Activated T-helper 17 cell treated with anti-CD3 and anti-CD28 coated beads, Interleukin-2, amount 50 U/mL, for 72 hours (primary cell): Measurements from ENCODE around the gene PPL. TPM values are rescaled to one million over a fixed set of nuclear protein-coding genes. Genes with fewer than 3 reads are reported as not detected.
"Not testable (repeated sequence)": the region's sequence is repeated elsewhere in the genome, so short reads cannot be mapped to it uniquely, and the experiment has no call there.

Experiments used
- ATAC-seq: fragments of 150-1000 bp; cut with Tn5 transposase; replicated peaks from 2 replicates; pipeline ENCODE4 v1.10.0; 2021; ENCODE audit warnings: mild to moderate bottlenecking, moderate library complexity
- H3K27ac Mint-ChIP-seq: one replicate; pipeline ENCODE4 v1.8.0; 2022; ENCODE audit warnings: mixed read lengths
- H3K27me3 Mint-ChIP-seq: one replicate; pipeline ENCODE4 v1.8.0; 2022; ENCODE audit warnings: mixed read lengths
- H3K36me3 Mint-ChIP-seq: one replicate; pipeline ENCODE4 v1.8.0; 2022; ENCODE audit warnings: low read depth, mild to moderate bottlenecking, mixed read lengths
- H3K4me1 Mint-ChIP-seq: one replicate; pipeline ENCODE4 v1.8.0; 2022; ENCODE audit warnings: mixed read lengths
- H3K4me3 Mint-ChIP-seq: one replicate; pipeline ENCODE4 v1.8.0; 2022; ENCODE audit warnings: mild to moderate bottlenecking, mixed read lengths
- H3K9me3 Mint-ChIP-seq: one replicate; pipeline ENCODE4 v1.8.0; 2022; ENCODE audit warnings: mixed read lengths
- total RNA-seq, 2 donors: library from RNA; stranded (reverse); gene quantifications; one replicate each; pipeline ENCODE4 v1.2.3, GENCODE V29; 2022

PPL gene
- total RNA-seq, 2 donors from 2014 or later = not detected

- no peak for ATAC-seq
- Mint-ChIP-seq H3K4me3 (no peak overlapping the region), H3K4me1 (no peaks in the 10 kb centered on the region)
Observed at GRCh38 chr16:4968879-4969483, 32.0 kb upstream of the PPL start.

DNA sequence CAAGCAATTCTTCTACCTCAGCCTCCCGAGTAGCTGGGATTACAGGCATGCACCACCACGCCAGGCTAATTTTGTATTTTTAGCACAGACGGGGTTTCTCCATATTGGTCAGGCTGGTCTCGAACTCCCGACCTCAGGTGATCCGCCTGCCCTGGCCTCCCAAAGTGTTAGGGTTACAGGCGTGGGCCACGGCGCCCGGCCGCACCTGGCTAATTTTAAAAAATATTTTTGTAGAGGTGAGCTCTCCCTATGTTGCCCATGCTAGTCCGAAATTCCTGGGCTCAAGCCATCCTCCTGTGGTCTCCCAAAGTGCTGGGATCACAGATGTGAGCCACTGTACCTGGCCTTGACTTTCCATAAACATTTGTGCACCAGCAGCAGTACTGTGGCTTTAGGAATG lies 31.3 kb upstream of the PPL start:
- not testable (repeated sequence) for H3K4me3 Mint-ChIP-seq, H3K9me3 Mint-ChIP-seq, H3K27me3 Mint-ChIP-seq, H3K4me1 Mint-ChIP-seq, H3K36me3 Mint-ChIP-seq, H3K27ac Mint-ChIP-seq, ATAC-seq

More at GRCh38 chr16:4968879-4969483, 32.0 kb upstream of the PPL start:
- Mint-ChIP-seq H3K27ac (no peak overlapping the region), H3K27me3 (peaks cover 8% of the 10 kb centered on the region), H3K36me3 (no peaks in the 10 kb centered on the region), H3K9me3 (no peaks in the 10 kb centered on the region)

- Mint-ChIP-seq H3K9me3 (no peaks in the 10 kb centered on the region), H3K27me3 (peaks cover 7% of the 10 kb centered on the region), H3K4me3 (no peak overlapping the region), H3K4me1 (no peaks in the 10 kb centered on the region), H3K36me3 (no peaks in the 10 kb centered on the region), H3K27ac (no peak overlapping the region)
- no peak for ATAC-seq
Observed at GRCh38 chr16:4966736-4967453, 29.9 kb upstream of the PPL start.

- H3K27ac Mint-ChIP-seq, H3K9me3 Mint-ChIP-seq, H3K4me3 Mint-ChIP-seq, ATAC-seq, H3K36me3 Mint-ChIP-seq, H3K4me1 Mint-ChIP-seq: not testable (repeated sequence)
- peaks cover 10% of the 10 kb centered on the region for H3K27me3 Mint-ChIP-seq
Observed at GRCh38 chr16:4963527-4963926, 26.6 kb upstream of the PPL start.

GRCh38 chr16:4962716-4963115 lies 25.8 kb upstream of the PPL start:
- no peaks in the 10 kb centered on the region for H3K9me3 Mint-ChIP-seq
- H3K27me3 Mint-ChIP-seq = peaks cover 12% of the 10 kb centered on the region
- H3K4me3 Mint-ChIP-seq = no peak overlapping the region
- H3K36me3 Mint-ChIP-seq = no peaks in the 10 kb centered on the region
- no peak for ATAC-seq
- peaks cover 7% of the 10 kb centered on the region for H3K4me1 Mint-ChIP-seq
- no peak overlapping the region for H3K27ac Mint-ChIP-seq

DNA sequence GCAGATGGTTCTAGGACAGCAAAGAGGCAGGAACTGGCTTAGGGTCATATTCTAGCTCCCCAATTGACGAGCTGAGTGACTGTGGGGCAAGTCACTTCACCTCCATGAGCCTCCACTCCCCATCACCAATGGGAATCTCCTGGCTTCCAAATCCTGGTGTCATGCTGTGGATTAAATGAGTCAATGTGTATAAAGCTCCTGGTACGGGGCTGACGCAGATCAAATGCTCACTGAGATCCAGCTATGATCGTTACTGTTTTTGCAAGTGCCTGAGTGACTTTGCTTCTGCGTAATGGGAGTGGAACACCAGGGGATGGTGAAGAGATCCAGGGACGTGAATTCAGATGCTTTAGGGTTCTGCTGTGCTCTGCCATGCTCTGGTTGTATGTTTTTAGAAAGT lies 23.6 kb upstream of the PPL start:
- Mint-ChIP-seq H3K4me3 (no peak overlapping the region), H3K9me3 (no peaks in the 10 kb centered on the region), H3K27ac (no peak overlapping the region), H3K36me3 (no peaks in the 10 kb centered on the region), H3K27me3 (peaks cover 19% of the 10 kb centered on the region), H3K4me1 (peaks cover 19% of the 10 kb centered on the region)
- no peak for ATAC-seq

DNA sequence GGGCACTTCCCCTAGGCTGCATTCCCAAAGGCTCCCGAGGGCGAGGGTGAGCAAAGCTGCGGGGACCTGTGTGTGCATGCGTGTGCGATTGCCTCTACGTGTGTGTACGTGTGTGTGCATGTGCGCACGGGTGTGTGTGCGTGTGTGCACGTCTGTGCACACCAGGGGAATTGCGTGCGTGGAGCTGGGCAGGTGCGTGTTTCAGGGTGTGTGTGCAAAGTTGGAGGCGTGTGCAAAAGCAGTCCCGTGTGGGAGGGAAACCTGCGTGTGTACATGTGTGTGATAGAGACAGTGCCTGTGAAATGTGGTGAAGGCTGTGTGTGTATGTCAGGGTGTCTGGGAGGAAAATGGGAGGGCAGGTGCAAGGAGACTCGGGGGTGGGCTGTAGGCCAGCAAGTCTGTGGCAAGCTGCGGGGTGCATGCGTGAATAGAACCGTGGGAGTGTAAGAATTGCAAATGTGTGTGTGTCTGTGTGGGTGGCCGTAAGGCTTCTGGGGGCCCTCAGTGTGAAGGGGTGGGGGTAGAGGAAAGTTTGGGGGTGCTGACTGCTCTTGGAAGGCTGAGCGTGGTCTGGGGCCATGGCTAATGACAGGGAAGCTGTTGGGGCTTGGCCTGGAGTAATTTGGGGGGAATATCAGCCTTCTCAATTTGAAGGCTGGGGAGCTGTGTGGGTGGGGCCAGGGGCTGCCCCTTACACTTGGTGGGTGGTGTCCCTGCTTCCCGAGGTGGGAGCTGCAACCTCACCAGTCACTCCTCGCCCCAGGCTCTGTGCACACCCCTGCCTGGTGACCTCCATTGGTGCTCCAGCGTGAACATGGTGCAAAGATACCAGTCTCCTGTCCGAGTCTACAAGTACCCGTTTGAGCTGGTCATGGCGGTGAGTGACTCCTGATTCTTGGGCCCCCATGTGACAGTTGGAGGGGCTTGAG lies 21.8 kb upstream of the PPL start:
- Mint-ChIP-seq H3K4me3 (peak overlapping the region; percentile 88), H3K4me1 (peaks cover 19% of the 10 kb centered on the region)

DNA sequence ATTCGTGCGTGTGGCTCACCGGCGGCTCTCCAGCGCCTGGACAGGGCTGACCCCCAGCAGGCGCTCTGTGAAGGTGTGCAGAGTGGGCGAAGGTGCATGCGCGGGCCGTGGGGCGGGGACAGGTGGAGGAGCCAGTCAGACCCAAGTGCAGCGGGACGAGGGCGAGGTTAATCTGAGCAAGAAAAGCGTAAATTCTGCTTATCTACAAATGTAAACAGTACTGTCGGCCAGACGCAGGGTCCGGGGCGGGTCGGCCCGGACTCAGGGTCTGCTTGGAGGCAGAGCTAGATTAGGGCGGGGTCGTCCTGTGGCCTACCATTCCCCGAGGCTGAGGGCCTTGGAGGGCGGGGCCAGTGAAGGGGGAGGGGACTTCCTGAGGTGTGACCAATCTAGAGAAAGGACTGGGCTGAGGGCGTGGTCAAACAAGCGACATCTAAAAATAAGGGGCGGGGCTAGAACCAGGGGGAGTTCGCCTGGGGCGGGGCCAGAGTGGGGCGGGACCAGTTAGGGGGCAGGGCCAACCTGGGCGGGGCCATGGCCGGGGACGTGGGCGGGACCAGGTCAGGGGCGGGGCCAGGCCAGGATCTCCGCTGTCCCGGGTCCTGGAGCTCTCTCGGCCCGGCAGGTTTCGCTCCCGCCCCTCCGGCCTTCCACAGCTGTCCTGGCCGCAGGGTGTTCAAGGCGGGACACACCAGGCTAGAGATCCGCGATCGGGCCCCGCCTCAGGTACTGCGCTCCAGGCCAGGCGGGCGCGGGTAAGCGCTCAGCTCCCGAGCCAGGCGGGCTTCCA lies 21.0 kb upstream of the PPL start, which contains the start of gene SEC14L5:
Gene SEC14L5, plus strand, starts transcription at position 611 of the 790 bp plus-strand sequence. CDS start 994 bp downstream, outside the sequence.
- Mint-ChIP-seq H3K4me1 (peaks cover 19% of the 10 kb centered on the region), H3K4me3 (peak within 1 kb of the TSS; percentile 88), H3K27ac (no peak within 1 kb of the TSS), H3K36me3 (no peaks in the 10 kb centered on the region), H3K9me3 (no peaks in the 10 kb centered on the region), H3K27me3 (peaks cover 29% of the 10 kb centered on the region)
- ATAC-seq = peak; percentile 91

More for the DNA sequence above, 21.8 kb upstream of the PPL start:
- Mint-ChIP-seq H3K27ac (no peak overlapping the region), H3K9me3 (no peaks in the 10 kb centered on the region), H3K27me3 (peaks cover 26% of the 10 kb centered on the region), H3K36me3 (no peaks in the 10 kb centered on the region)
- no peak for ATAC-seq

GRCh38 chr16:4957420-4957719 lies 20.4 kb upstream of the PPL start:
- no peak overlapping the region for H3K27ac Mint-ChIP-seq

DNA sequence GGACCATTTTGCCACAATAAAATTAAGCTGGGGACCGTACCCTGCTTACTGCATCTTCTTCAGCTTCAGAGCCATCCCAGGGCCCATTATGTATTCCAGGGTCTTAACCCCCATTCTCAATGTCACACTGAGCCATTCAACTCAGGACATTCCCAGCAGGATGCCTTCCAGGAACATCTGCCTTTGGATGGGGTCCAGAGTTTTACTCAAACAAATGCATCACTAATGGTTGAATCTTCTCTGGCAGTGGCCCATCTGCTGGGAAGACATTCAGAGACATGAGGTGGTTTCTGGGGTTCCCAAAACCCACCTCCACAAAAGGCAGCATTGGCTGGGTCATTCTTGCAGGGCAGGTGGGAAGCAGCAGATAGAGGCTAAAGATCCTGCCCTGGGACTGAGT lies 17.8 kb upstream of the PPL start:
- no peak for ATAC-seq
- Mint-ChIP-seq H3K36me3 (no peaks in the 10 kb centered on the region), H3K27ac (no peak overlapping the region), H3K27me3 (peaks cover 26% of the 10 kb centered on the region), H3K4me1 (peaks cover 19% of the 10 kb centered on the region), H3K9me3 (no peaks in the 10 kb centered on the region), H3K4me3 (no peak overlapping the region)

More at GRCh38 chr16:4957420-4957719, 20.4 kb upstream of the PPL start:
- peaks cover 19% of the 10 kb centered on the region for H3K4me1 Mint-ChIP-seq
- H3K27me3 Mint-ChIP-seq = peaks cover 26% of the 10 kb centered on the region
- ATAC-seq = no peak
- no peaks in the 10 kb centered on the region for H3K36me3 Mint-ChIP-seq
- peak overlapping the region; percentile 88 for H3K4me3 Mint-ChIP-seq
- H3K9me3 Mint-ChIP-seq = no peaks in the 10 kb centered on the region

DNA sequence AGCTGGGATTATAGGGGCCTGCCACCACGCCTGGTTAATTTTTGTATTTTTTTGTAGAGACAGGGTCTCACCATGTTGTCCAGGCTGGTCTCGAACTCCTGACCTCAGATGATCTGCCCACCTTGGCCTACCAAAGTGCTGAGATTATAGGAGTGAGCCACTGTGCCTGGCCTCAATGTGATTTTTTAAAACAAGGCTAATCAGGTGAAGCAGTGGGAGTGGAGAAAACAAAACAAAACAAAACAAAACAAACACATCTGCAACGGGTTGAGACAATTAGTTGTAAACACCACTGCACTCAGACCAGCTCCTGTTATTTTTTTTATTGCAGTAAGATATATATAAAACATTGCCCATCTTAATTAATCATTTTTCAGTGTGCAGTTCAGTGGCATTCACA lies 14.6 kb upstream of the PPL start:
- not testable (repeated sequence) for H3K27ac Mint-ChIP-seq, H3K36me3 Mint-ChIP-seq, ATAC-seq, H3K4me1 Mint-ChIP-seq, H3K9me3 Mint-ChIP-seq, H3K4me3 Mint-ChIP-seq
- H3K27me3 Mint-ChIP-seq = peaks cover 26% of the 10 kb centered on the region

- H3K36me3 Mint-ChIP-seq = no peaks in the 10 kb centered on the region
- H3K27me3 Mint-ChIP-seq = peaks cover 23% of the 10 kb centered on the region
- H3K4me1 Mint-ChIP-seq = no peaks in the 10 kb centered on the region
- no peak overlapping the region for H3K27ac Mint-ChIP-seq
- ATAC-seq = no peak
- no peak overlapping the region for H3K4me3 Mint-ChIP-seq
- H3K9me3 Mint-ChIP-seq = no peaks in the 10 kb centered on the region
Observed at GRCh38 chr16:4949986-4950385, 13.0 kb upstream of the PPL start.

GRCh38 chr16:4948903-4949766 lies 12.2 kb upstream of the PPL start:
- H3K36me3 Mint-ChIP-seq = no peaks in the 10 kb centered on the region
- H3K9me3 Mint-ChIP-seq = no peaks in the 10 kb centered on the region
- no peaks in the 10 kb centered on the region for H3K4me1 Mint-ChIP-seq
- H3K4me3 Mint-ChIP-seq = no peak overlapping the region
- no peak overlapping the region for H3K27ac Mint-ChIP-seq
- ATAC-seq = no peak
- H3K27me3 Mint-ChIP-seq = peaks cover 19% of the 10 kb centered on the region
